Measurements from ENCODE around the gene NTMT1. TPM values are rescaled to one million over a fixed set of nuclear protein-coding genes. Genes with fewer than 3 reads are reported as not detected.
A peak's percentile ranks its signal among the peaks of the same experiment; 100 is the strongest.

The NTMT1 gene
- total and polyA plus RNA-seq, 9 of the 15 experiments (the other 6 are each of a cell fraction or from before 2014, with no cell fraction given): 42.1 to 116 (median 74.7) TPM

DNA sequence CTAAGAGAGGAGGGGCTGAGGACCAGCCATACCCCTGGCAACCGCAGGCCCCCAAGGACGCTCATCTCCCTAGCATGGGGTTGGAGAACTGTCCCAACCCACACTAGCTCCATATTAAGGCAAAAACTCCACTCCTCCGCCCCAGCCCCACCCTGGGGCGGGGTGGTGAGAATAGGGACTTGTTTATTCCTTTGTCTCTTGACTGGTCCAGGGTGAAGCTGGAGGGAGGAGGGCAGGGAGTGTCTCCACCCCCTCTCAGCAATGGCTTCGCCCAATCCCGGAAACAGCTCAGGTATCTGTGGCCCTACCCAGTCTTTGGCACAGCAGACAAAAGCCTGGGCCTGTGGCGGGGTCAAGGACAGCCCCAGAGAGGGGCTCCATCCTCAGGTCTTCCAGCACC lies 56.4 kb downstream of the NTMT1 start (continued):
- TF ChIP-seq, protein P1, sequence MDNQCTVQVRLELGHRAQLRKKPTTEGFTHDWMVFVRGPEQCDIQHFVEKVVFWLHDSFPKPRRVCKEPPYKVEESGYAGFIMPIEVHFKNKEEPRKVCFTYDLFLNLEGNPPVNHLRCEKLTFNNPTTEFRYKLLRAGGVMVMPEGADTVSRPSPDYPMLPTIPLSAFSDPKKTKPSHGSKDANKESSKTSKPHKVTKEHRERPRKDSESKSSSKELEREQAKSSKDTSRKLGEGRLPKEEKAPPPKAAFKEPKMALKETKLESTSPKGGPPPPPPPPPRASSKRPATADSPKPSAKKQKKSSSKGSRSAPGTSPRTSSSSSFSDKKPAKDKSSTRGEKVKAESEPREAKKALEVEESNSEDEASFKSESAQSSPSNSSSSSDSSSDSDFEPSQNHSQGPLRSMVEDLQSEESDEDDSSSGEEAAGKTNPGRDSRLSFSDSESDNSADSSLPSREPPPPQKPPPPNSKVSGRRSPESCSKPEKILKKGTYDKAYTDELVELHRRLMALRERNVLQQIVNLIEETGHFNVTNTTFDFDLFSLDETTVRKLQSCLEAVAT (IDR thresholded peaks at IDR 0.05): no peak
- TF ChIP-seq ZNF217 (CRISPR knock-in tag; IDR thresholded peaks at IDR 0.05) (no peak), HSF4 (CRISPR knock-in tag; IDR thresholded peaks at IDR 0.05; ENCODE audit: borderline replicate concordance) (no peak), POLR2B (IDR thresholded peaks at IDR 0.05; ENCODE audit: low read depth, partially characterized antibody) (no peak), CC2D1A (IDR thresholded peaks at IDR 0.05) (no peak), BCL6 (CRISPR knock-in tag; IDR thresholded peaks at IDR 0.05) (no peak), ZNF77 (CRISPR knock-in tag; IDR thresholded peaks at IDR 0.05) (no peak), RHOXF2B (CRISPR knock-in tag; conservative IDR thresholded peaks at IDR 0.05) (no peak), YY1 (IDR thresholded peaks at IDR 0.05; ENCODE audit: borderline replicate concordance in 1 of 3, control insufficient read depth in 1 of 3, extremely low read depth in 1 of 3, insufficient read depth in 3 of 3, insufficient read length in 1 of 3, insufficient replicate concordance in 2 of 3, low read depth in 1 of 3, low read length in 2 of 3) (peak in 1 of 3 experiments; percentile 21), NCOA2 (IDR thresholded peaks at IDR 0.05; ENCODE audit: partially characterized antibody in 2 of 2) (no peak), ILF3 (IDR thresholded peaks at IDR 0.05; ENCODE audit: borderline replicate concordance) (no peak)
- TF ChIP-seq, protein P2, sequence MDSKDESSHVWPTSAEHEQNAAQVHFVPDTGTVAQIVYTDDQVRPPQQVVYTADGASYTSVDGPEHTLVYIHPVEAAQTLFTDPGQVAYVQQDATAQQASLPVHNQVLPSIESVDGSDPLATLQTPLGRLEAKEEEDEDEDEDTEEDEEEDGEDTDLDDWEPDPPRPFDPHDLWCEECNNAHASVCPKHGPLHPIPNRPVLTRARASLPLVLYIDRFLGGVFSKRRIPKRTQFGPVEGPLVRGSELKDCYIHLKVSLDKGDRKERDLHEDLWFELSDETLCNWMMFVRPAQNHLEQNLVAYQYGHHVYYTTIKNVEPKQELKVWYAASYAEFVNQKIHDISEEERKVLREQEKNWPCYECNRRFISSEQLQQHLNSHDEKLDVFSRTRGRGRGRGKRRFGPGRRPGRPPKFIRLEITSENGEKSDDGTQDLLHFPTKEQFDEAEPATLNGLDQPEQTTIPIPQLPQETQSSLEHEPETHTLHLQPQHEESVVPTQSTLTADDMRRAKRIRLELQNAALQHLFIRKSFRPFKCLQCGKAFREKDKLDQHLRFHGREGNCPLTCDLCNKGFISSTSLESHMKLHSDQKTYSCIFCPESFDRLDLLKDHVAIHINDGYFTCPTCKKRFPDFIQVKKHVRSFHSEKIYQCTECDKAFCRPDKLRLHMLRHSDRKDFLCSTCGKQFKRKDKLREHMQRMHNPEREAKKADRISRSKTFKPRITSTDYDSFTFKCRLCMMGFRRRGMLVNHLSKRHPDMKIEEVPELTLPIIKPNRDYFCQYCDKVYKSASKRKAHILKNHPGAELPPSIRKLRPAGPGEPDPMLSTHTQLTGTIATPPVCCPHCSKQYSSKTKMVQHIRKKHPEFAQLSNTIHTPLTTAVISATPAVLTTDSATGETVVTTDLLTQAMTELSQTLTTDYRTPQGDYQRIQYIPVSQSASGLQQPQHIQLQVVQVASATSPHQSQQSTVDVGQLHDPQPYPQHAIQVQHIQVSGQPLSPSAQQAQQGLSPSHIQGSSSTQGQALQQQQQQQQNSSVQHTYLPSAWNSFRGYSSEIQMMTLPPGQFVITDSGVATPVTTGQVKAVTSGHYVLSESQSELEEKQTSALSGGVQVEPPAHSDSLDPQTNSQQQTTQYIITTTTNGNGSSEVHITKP (IDR thresholded peaks at IDR 0.05; ENCODE audit: partially characterized antibody): peak; percentile 96
- TF ChIP-seq, protein P3, sequence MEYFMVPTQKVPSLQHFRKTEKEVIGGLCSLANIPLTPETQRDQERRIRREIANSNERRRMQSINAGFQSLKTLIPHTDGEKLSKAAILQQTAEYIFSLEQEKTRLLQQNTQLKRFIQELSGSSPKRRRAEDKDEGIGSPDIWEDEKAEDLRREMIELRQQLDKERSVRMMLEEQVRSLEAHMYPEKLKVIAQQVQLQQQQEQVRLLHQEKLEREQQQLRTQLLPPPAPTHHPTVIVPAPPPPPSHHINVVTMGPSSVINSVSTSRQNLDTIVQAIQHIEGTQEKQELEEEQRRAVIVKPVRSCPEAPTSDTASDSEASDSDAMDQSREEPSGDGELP (CRISPR knock-in tag; IDR thresholded peaks at IDR 0.05; ENCODE audit: borderline replicate concordance): no peak
- TF ChIP-seq, protein P4, sequence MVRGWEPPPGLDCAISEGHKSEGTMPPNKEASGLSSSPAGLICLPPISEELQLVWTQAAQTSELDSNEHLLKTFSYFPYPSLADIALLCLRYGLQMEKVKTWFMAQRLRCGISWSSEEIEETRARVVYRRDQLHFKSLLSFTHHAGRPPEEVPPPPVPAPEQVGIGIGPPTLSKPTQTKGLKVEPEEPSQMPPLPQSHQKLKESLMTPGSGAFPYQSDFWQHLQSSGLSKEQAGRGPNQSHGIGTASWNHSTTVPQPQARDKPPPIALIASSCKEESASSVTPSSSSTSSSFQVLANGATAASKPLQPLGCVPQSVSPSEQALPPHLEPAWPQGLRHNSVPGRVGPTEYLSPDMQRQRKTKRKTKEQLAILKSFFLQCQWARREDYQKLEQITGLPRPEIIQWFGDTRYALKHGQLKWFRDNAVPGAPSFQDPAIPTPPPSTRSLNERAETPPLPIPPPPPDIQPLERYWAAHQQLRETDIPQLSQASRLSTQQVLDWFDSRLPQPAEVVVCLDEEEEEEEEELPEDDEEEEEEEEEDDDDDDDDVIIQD (CRISPR knock-in tag; IDR thresholded peaks at IDR 0.05): no peak
- TF ChIP-seq, protein P5, sequence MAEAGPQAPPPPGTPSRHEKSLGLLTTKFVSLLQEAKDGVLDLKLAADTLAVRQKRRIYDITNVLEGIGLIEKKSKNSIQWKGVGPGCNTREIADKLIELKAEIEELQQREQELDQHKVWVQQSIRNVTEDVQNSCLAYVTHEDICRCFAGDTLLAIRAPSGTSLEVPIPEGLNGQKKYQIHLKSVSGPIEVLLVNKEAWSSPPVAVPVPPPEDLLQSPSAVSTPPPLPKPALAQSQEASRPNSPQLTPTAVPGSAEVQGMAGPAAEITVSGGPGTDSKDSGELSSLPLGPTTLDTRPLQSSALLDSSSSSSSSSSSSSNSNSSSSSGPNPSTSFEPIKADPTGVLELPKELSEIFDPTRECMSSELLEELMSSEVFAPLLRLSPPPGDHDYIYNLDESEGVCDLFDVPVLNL (CRISPR knock-in tag; IDR thresholded peaks at IDR 0.05; ENCODE audit: low read depth): no peak
- TF ChIP-seq, protein P6, sequence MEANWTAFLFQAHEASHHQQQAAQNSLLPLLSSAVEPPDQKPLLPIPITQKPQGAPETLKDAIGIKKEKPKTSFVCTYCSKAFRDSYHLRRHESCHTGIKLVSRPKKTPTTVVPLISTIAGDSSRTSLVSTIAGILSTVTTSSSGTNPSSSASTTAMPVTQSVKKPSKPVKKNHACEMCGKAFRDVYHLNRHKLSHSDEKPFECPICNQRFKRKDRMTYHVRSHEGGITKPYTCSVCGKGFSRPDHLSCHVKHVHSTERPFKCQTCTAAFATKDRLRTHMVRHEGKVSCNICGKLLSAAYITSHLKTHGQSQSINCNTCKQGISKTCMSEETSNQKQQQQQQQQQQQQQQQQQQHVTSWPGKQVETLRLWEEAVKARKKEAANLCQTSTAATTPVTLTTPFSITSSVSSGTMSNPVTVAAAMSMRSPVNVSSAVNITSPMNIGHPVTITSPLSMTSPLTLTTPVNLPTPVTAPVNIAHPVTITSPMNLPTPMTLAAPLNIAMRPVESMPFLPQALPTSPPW (CRISPR knock-in tag; IDR thresholded peaks at IDR 0.05): peak; percentile 52

Measured in K562 (cell line).